Retinal pigment epithelial cell (primary cell): ENCODE measurements around the gene MMP19.
A peak's percentile ranks its signal among the peaks of the same experiment; 100 is the strongest.

Experiments
- DNase-seq: peaks from one replicate; pipeline ENCODE4 v3.0.0-alpha.2; 2010; ENCODE audit warnings: low read depth
- H3K4me3 ChIP-seq: 2 replicates; pipeline ENCODE4 v1.5.1; 2011; ENCODE audit warnings: mild to moderate bottlenecking, low read length, control low read depth, moderate library complexity
- CTCF ChIP-seq: conservative IDR thresholded peaks from 2 replicates; pipeline ENCODE4 v1.5.1; 2011; ENCODE audit warnings: low read depth, low read length, control low read depth, inconsistent platforms

Gene MMP19

GRCh38 chr12:55829967-55830600 is 12.7 kb downstream of the MMP19 start:
- no peak for DNase-seq
- no peak for TF ChIP-seq CTCF
- H3K4me3 ChIP-seq: peak overlapping the region; percentile 93

- peak overlapping the region; percentile 93 for H3K4me3 ChIP-seq
- TF ChIP-seq CTCF: no peak
These were observed 14.4 kb downstream of the MMP19 start for GRCh38 chr12:55828357-55828756.

DNA sequence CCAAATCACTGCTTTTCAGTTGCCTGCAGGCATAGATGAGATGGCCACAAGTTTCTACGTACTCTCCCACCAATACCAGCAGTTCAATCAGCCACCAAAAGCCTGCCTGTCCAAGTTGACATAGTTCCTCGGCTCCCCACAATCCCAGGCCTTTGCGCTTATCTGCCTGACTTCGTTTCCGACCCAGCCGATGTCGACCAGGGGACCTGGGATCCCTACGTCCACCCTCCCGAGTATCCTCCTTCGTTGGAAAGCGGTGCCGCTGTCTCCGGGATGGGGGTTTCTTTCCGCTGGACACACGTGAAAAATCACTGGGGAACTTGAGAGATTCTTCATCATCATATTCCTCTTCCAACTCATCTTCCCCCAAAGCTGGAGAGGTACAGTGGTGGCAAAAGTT is 14.9 kb downstream of the MMP19 start:
- no peak overlapping the region for H3K4me3 ChIP-seq
- TF ChIP-seq CTCF: no peak
- no peak for DNase-seq

More at GRCh38 chr12:55828357-55828756, 14.4 kb downstream of the MMP19 start:
- DNase-seq: no peak

DNA sequence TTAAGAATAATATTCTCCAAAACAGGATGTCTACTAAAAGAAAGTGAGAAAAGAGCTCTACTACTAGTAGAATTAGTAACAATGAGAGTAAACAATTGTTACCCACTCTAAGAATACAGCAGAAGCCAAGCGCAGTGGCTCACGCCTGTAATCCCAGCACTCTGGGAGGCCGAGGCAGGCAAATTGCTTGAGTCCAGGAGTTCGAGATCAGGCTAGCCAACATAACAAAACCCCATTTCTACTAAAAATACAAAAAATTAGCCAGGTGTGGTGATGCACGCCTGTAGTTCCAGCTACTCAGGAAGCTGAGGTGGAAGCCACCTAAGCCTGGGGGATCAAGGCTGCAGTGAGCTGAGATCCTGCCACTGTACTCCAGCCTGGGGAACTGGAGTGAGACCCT is 18.0 kb downstream of the MMP19 start:
- DNase-seq: no peak
- TF ChIP-seq CTCF: no peak
- H3K4me3 ChIP-seq: no peak overlapping the region

GRCh38 chr12:55823419-55823818 is 19.3 kb downstream of the MMP19 start:
- no peak for TF ChIP-seq CTCF
- no peak overlapping the region for H3K4me3 ChIP-seq
- DNase-seq: no peak

DNA sequence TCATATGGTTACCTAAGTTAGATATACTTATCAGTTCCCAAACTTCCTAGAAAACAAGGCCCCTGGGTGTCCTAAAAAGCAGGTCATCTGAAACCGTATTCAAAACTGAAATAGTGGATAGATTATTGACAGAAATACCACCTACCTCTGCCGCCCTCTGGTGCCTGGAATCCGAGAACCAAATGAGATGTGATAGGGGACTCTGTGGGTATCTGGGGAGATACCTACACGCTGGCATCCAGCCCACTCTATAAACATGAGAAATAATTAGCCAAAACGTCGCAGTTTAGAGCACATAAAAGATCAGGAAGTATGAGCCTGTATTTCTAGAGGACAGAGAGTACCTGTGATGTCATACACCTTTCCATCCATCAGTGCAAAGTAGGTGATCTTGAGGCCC is 20.5 kb downstream of the MMP19 start:
- DNase-seq: no peak
- peak; percentile 44 for TF ChIP-seq CTCF
- no peak overlapping the region for H3K4me3 ChIP-seq

DNA sequence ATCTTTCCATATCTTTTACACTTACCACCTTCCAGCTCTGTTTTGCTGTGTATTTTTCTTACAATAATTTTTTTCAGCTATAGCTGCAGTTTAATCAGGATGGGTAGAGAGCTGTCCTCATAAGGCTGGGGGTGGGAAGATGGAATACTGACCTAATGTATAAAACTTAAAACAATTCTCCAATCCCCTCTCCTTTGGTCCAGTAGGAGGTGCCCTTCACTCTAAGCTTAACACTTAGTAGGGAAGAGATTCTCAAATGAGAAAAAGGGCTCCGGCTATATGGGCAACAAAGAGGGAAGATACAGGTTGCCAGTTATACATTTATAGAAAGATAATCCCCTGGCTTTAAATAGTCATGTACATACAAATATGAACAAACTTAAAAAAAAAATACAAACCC is 22.1 kb downstream of the MMP19 start:
- no peak for DNase-seq
- TF ChIP-seq CTCF: peak; percentile 36

More for the DNA sequence above, 22.1 kb downstream of the MMP19 start:
- no peak overlapping the region for H3K4me3 ChIP-seq
